Activated T-helper 9 cell treated with anti-CD3 and anti-CD28 coated beads, Interleukin-2, amount 50 U/mL, for 16 hours (primary cell): ENCODE measurements around the gene PIK3CG.
"Not testable (repeated sequence)": the region's sequence is repeated elsewhere in the genome, so short reads cannot be mapped to it uniquely, and the experiment has no call there.

Experiments used
- DNase-seq: peaks from one replicate; pipeline ENCODE4 v3.0.0-alpha.2; 2020; ENCODE audit warnings: low read depth

PIK3CG gene

GRCh38 chr7:106938803-106939202 lies 73.7 kb downstream of the PIK3CG start:
- DNase-seq = no peak

DNA sequence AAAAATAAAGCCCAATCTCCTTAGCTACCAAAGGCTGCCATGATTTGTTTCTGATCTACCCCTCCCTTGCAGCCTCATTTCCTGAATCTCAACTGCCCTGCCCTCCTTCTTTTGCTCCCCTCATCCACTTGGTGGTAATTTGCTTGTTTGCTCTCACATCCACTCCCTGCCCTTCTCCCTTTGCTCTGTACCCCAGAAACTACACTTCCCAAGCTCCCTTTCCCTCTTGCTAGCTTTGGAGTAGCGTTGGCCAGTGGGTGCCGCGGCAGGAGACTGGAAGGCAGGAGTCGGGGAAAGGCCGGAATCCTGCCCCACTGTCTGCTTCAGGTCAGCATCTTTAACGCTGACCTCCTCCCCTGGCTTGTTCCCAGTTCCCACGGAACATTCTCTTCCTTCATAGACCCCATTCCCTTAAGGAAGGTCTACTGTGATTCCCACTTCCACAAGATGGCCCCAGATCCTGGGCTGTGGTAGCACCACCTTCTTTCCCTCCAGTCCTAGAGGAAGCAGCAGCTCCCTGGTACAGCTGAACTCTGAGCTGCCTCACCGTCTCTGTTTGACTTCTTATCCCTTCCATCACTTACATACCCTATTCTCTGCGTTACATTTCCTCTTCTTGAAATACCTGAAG lies 79.1 kb downstream of the PIK3CG start:
- DNase-seq = no peak

GRCh38 chr7:106947244-106947728 lies 82.2 kb downstream of the PIK3CG start:
- no peak for DNase-seq

GRCh38 chr7:106952001-106952657 lies 87.0 kb downstream of the PIK3CG start:
- DNase-seq = no peak

DNA sequence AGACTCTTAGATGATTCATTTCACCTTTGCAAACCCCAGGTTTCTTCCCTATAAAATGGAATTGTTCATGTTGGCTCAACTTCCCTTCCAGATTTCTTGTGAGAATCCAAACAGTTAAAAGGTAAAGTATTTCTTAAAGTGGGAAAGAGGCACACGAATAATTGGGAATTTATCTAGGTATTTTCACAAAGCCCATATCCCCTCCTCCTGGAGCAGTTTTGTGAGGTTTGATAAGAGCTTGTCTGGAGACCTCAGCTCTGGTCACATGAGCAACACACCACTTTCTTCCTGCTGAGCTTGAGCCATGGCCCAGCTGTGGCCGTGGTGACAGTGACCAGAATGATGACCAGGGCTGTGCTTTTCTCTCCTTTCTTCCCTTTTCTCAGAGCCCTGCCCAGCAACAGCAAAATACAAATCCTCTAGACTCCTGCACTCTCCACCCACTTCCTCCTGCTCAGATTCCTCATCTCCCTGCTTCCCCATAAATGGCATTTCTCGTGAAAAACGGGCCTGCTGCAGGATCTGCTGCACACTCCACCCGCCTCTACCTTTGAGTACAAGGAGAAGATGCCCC lies 87.7 kb downstream of the PIK3CG start:
- no peak for DNase-seq

DNA sequence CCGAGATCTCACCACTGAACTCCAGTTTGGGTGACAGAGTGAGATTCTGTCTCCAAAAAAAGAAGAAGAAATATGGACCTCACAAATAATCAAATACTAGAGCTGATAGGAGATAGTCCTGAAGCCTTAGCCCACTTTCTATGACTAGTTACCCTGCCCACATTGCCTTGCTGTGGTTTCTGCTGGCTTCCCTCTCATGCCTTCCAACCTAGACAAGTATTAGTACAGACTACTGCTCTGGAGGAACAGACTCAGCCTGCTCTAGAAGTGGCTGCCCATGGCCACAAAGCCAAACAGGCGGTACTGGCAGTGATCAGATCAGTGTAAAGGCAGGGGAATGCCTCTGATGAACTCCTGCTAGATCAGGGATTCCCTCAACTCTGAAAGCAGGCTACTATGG lies 89.8 kb downstream of the PIK3CG start:
- DNase-seq = no peak

GRCh38 chr7:106955857-106956256 lies 90.8 kb downstream of the PIK3CG start:
- DNase-seq = not testable (repeated sequence)
